Measurements from ENCODE around the gene CDKN2AIP.
"Not testable (repeated sequence)": the region's sequence is repeated elsewhere in the genome, so short reads cannot be mapped to it uniquely, and the experiment has no call there.

The CDKN2AIP gene

DNA sequence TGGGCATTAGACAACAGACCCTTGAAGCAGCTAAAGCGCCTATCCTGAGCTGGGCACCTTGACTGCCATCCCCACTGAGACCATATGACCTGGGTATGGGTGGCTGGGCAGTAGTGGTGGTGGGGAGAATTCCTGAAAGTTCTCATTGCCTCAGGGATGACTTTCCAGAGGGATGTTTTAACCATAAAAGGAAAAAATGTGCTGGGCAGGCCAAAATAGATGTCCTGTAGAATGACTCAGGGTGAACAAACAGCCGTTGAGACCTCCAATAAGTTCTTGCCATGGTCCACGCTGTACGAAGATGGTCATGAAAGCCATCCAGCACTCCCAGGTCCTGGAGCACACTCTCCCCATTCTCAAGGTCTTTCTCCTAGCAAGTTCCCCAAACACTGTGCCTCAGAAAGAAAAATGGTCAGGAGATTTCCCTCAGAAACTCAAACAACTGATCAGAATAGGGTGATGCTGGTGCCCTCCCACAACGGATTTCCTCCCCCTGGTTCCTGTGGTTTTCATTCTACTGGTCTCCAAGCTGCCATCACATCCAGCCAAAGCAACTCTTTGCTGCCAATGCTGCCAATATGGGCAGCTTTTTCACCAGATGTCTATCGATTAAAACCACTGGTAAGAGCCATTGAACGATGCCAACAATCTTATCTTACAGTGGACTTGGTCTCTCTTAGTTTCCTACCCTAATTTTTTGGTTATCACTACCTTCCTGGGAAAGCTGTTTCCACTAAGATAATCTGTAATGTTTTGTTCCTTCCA lies 11.2 kb downstream of the CDKN2AIP start:
- no peak for DNase-seq

DNA sequence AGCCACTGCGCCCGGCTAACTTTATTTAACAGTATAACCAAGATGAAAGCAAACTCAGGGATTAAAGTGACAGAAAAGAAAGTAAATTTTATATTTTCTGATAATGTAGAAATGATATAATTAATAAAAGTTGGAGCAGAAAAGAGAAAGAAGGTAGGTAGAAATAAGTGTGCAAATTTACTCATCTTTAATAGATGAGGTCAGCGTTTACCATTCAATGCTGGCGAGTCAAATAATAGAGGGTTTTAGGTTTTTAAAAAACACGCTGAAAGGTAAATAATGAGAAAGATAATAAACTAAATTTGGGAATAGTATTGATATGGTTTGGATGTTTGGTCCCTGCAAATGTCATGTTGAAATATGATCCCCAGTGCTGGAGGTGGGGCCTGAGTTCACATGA lies 13.6 kb downstream of the CDKN2AIP start:
- no peak for DNase-seq

DNA sequence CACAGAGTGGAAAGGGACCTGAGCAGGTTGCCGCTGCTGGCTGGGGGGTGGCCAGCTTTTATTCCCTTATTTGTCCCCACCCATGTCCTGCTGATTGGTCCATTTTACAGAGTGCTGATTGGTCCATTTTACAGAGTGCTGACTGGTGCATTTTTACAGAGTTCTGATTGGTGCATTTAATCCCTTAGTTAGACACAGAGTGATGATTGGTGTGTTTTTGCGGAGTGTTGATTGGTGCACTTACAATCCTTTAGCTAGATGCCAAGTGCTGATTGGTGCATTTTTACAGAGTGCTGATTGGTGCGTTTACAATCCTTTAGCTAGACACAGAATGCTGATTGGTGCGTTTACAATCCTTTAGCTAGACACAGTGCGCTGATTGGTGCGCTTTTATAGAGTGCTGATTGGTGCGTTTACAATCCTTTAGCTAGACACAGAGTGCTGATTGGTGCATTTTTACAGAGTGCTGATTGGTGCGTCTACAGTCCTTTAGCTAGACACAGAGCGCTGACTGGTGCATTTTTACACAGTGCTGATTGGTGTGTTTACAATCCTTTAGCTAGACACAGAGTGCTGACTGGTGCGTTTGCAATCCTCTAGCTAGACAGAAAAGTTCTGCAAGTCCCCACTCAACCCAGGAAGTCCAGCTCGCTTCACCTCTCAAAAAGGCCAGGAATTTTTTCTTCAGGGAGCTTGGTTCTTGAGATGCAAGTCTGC lies 19.6 kb downstream of the CDKN2AIP start:
- not testable (repeated sequence) for DNase-seq

DNA sequence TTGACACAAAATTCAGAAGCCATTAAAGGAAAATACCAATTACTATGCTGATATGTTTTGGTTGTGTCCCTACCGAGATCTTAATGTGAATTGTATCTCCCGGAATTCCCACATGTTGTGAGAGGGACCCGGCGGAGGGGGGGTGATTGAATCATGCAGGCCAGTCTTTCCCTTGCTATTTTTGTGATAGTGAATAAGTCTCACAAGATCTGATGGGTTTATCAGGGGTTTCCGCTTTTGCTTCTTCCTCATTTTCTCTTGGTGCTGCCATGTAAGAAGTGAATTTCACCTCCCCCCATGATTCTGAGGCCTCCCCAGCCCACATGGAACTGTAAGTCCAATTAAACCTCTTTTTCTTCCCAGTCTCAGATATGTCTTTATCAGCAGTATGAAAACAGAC lies 21.4 kb downstream of the CDKN2AIP start:
- not testable (repeated sequence) for DNase-seq

DNA sequence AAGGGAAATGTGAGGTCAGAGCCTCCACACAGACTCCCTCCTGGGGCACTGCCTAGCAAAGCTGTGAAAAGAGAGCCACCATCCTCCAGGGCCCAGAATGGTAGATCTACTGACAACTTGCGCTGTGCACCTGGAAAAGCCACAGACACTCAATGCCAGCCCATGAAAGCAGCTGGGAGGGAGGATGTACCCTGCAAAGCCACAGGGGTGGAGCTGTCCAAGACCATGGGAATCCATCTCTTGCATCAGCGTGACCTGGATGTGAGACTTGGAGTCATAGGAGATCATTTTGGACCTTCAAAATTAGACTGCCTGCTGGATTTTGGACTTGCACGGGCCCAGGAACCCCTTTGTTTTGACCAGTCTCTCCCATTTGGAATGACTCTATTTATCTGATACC lies 22.8 kb downstream of the CDKN2AIP start:
- no peak for DNase-seq

DNA sequence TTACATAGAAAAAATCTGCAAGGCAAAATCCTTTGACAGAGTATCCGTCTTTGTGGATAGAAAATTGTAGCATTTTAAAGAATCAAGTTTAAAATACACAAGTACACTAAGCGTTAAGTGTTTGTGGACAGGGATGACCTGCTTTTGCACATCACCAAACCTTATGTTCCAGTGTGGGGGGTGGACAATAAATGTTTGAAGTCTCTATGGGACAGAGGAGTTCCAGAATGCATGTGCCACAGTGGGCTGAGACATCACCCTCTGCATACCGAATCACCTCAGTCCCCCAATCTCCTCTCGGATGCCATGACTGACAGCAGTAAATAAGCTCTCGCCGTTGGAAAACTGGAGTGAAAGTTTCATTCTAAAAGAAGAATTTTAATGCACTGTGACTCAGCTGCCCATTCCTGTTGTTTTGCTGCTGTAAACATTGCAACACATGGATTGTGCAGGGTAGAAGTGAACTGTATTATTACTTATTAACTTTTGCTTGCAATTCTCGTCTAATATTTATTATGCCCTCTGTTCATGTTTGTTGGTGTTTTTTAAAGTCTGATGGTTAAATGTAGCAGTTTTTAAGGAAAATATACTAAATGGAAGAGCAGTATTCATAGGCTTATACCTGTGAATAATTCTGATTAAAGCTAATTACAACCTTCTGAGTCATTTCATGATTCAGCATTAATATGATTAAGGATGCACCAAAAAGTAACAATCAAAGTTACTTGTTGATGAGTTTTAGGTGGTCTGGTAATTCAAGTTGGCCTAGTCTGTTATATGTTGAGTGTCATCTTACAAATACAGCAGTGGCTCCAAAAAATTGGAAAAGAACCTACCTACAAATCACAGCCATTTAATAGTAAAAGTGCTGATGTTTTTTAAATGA lies 24.0 kb downstream of the CDKN2AIP start:
- DNase-seq, result no peak

DNA sequence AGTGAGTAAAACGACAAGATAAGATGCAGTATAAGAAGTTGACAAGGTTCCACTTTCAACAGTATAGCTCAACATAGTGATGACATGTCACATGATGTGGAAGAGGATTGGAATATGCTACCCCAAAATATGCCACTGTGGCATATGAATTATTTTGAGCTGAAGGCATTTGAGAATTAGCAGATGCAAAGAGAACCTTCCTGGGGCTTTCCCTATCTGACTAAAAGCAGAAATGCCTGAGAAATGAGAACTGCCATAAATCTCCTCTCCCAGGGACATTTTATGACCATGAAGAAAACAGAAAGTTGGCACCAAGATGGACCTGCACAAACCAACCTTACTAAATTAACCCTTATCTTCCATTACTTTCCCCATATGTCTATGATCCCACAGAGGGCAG lies 24.8 kb downstream of the CDKN2AIP start:
- no peak for DNase-seq

DNA sequence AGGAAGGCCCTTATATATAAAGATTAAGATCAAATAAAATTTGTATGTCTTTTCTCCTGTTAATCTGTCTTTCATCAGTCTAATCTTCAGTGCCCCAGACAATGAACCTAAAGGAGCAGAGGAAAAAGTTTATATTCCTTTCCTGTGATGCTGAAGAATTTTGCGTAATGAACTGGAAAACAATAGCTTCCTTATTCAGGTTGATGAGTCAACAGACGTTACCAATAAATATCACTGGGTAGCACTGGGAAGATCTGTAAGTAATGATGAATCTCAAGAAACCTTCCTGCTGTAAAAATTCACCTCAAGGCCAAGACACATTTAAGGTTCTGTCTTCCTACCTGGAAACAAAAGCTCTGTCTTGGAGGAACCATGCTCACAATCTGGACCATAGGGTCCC lies 25.5 kb downstream of the CDKN2AIP start:
- DNase-seq, result no peak

DNA sequence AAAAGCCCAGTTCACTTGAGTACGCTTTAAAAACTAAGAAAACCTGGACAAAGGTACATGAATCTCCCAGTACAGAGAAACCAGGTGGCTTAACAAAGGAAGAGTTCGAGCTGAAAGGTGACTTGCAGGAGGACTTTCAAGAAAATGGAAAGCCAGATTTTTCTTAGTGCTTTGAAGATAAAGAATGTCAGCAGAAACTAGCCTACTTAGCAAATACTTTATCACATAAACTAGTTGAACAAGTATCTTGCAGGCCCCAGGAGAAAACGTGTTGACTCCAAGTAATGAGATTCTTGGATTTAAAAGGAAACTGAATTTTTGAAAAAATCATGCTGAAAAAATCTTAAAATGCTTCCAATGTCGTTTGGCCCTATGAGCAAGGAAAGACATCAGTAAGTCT lies 26.4 kb downstream of the CDKN2AIP start:
- DNase-seq, result no peak

DNA sequence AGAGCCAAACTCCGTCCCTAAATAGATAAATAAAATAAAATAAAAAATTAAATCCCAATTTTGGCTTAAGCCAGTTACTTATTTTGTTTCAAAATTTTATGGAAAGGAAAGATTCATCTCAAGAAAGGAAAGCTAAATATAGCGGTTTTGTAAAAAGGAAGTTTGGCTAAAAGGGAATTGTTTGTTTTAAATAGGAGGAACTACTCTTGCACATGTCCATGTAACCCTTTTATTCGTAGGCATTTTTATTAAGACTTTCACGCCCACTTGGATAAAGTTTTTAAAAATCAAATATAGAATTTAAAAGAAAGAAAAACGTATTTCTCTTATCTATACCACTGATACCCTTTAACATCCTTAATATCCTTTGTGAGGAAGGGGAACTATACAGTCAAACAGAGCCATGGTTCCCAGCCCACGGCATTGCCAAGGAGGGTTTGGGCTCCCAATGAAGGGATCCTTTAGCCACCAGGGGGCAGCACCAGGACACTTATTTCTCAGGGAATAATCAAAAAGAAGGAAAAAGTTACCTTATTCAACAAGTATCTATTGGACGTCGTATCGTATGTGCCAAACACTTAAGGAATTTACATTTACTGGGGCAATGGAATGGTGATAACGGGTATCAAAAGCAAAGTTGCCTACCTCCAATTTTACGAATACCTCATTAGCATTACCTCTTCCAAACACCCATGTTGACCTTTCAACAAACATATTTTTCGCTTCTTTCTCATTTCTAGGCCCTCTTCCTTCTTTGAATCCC lies 27.7 kb downstream of the CDKN2AIP start:
- DNase-seq, result peak; percentile 18 to 55

DNA sequence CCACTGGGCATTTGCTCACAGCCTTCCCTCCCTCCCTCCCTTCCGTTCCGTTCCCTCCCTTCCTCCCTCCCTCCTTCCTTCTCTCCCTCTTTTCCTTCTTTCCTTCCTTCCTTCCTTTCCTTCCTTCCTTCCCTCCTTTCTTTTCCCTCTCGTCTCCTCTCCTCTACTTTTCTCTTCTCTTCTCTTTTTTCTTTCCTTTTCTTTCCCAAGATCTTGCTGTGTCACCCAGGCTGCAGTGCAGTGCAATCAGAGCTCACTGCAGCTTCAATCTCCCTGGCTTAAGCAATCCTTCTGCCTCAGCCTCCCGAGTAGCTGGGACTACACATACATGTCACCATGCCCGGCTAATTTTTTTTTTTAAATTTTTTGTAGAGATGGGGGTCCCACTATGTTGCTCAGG lies 33.7 kb downstream of the CDKN2AIP start:
- DNase-seq, result no peak

DNA sequence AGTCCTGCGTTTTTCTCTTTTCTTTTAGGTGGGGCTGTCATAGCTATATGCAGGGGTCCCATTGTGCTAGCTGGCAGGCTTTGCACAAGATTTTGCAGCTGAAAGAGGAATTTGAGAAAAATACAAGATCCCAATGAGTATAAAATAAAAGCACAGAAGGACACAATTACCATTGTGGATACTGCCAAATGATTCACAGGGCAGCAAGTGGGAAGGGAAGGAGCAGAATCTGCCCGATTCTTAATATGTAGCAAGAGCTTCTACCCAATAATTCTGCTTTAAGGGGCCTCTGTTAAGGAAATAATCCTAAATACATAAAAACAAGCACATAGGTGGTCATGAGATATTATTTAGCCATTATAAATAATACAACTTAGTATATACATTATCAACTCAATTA lies 34.5 kb downstream of the CDKN2AIP start:
- DNase-seq, result no peak

DNA sequence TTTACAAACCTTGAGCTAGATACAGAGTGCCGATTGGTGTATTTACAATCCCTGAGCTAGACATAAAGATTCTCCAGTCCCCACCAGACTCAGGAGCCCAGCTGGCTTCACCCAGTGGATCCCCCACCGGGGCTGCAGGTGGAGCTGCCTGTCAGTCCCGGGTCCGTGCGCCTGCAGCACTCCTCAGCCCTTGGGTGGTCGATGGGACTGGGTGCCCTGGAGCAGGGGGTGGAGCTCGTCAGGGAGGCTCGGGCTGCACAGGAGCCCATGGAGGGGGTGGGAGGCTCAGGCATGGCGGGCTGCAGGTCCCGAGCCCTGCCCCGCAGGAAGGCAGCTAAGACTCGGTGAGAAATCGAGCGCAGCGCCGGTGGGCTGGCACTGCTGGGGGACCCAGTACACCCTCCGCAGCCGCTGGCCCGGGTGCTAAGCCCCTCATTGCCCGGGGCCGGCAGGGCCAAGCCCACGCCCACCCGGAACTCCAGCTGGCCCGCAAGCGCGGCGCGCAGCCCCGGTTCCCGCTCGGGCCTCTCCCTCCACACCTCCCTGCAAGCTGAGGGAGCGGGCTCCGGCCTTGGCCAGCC lies 38.2 kb downstream of the CDKN2AIP start:
- not testable (repeated sequence) for DNase-seq

DNA sequence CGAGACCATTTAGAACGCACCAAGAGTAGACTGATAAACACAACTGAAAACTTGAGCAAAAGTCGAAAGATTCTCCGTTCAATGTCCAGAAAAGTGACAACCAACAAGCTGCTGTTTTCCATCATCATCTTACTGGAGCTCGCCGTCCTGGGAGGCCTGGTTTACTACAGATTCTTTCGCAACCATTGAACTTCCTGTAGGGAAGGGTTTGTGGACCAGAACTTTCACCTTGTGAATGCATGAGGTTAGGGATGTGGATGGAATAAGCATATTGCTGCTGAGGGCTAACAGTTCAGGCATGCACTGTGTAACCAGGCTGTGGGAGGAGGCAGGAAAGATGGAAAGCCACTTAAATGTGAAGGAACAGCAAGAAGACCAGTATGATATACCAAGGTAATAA lies 39.6 kb downstream of the CDKN2AIP start:
- DNase-seq, result no peak

DNA sequence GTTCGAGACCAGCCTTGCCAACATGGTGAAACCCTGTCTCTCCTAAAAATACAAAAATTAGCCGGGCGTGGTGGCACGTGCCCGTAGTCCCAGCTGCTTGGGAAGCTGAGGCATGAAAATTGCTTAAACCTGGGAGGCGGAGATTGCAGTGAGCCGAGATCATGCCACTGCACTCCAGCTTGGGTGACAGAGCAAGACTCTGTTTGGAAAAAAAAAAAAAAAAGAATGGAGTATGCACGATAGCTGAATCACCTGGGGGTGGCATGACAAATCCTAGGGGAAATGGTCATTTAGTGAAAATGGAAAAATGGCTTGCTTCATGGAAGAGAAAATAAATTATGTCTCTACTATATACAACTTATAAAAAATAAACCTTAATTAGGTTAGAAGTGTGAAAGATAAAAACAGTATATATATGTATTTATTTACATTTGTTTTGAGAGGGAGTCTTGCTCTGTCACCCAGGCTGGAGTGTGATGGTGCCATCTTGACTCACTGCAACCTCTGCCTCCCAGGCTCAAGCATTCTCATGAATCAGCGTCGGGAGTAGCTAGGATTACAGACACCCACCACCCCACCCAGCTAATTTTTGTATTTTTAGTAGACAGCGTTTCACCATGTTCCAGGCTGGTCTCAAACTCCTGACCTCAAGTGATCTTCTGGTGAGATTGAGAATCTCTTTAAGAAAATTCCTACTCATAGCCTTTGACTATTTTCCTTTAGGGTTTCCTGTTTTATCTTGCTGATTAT lies 41.1 kb downstream of the CDKN2AIP start:
- no peak for DNase-seq

DNA sequence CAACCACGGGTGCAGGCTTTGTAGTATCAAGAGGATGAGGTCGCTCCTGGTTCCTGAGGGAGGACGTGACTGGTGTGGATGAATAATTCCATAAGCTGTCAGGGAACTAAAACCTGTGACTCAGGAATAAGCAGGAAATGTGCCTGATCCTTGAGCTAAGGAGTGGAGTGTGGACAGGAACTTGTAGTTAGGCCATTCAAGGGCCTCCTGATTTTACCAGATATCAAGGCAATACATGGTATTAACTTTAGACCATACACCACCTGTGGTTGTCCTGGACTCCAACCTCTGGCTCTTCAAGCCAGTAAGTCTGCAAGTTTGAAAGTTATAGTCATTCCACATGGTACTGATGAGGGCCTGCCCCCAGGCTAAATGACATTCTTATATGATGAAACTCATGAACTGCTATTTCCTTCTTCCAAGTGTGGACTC lies 48.4 kb downstream of the CDKN2AIP start:
- no peak for DNase-seq

DNA sequence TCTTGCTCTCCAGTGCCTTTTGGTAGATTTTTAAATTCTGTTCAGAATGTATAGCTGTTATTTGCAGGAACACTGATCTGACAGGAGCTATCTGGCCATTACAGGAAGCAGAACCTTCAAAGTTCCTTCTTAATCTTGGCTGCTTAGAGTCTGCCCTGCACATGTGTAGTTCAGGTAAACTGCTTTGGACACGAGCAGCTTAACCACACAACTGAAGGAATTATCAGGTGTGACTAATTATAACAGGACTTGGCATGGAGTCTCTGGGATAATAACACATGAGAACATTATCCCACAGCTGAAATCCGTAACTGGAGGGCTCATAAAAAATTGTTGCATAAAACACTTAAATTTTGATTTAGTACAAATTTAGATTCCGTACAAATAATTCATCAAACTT lies 48.8 kb downstream of the CDKN2AIP start:
- DNase-seq, result no peak

DNA sequence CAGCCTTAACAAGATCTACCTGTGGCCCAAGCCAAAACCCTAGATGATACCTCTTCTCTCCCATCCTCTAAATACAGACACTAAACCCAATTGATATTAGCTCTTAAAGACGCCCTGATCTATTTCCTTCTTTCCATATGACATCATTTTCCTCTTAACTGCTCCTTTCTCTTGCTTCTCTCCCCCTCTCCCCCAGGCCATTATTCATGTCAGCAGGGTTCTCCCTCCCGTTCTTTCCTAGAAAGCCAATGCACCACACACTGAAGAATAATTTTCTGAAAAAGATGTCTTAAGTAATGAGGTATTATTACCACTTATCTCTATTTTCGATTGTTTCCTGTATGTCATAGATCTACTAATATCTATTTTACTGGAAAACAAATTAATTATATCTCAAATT lies 50.7 kb downstream of the CDKN2AIP start:
- no peak for DNase-seq
